HG03520 (cell line): ENCODE measurements around the gene UPK3BL1.
"Not testable (repeated sequence)": the region's sequence is repeated elsewhere in the genome, so short reads cannot be mapped to it uniquely, and the experiment has no call there.

Experiments
- ATAC-seq: cut with Tn5 transposase; IDR thresholded peaks from one replicate; pipeline ENCODE4 v1.9.1; 2021; ENCODE audit warnings: mild to moderate bottlenecking, moderate library complexity; ENCODE audit not compliant: unreplicated experiment

Gene UPK3BL1, protein sequence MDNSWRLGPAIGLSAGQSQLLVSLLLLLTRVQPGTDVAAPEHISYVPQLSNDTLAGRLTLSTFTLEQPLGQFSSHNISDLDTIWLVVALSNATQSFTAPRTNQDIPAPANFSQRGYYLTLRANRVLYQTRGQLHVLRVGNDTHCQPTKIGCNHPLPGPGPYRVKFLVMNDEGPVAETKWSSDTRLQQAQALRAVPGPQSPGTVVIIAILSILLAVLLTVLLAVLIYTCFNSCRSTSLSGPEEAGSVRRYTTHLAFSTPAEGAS

DNA sequence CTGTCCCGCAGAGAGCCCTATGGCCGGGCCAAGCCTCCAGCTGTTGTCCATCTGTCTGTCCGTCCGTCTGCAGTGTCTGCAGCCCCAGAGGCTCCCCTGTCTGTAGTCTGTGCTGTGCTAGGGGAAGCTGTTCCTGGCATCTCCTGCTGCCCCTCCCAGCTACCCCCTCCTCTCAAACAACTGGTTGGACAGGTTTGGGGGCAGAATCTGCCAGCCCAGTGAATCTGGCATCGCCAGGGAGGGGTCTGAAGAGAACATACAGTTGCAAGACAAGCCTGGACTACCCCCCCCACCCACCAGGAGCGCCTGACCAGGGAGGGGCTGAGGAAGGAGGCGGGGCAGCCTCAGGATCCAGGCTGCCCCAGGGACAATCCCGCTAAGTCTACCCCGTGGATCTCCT, at the start of gene UPK3BL1:
Gene UPK3BL1, minus strand, starts transcription at position 101 of the 400 bp plus-strand sequence. Its CDS starts 50 bp downstream, at position 51.
- not testable (repeated sequence) for ATAC-seq

DNA sequence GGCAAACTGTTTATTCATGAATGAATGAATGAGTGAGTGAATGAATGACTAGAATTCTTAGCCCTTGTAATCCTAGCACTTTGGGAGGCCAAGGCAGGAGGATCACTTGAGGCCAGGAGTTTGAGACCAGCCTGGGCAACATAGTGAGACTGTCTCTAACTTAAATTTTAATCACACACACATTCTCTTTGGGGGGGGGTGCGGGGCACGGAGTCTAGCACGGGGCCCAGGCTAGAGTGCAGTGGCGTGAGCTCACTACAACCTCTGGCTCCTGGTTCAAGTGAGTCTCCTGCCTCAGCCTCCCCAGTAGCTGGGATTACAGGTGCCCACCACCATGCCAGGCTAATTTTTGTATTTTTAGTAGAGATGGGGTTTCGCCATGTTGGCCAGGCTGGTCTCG, 48.0 kb upstream of the UPK3BL1 start:
- ATAC-seq = not testable (repeated sequence)

DNA sequence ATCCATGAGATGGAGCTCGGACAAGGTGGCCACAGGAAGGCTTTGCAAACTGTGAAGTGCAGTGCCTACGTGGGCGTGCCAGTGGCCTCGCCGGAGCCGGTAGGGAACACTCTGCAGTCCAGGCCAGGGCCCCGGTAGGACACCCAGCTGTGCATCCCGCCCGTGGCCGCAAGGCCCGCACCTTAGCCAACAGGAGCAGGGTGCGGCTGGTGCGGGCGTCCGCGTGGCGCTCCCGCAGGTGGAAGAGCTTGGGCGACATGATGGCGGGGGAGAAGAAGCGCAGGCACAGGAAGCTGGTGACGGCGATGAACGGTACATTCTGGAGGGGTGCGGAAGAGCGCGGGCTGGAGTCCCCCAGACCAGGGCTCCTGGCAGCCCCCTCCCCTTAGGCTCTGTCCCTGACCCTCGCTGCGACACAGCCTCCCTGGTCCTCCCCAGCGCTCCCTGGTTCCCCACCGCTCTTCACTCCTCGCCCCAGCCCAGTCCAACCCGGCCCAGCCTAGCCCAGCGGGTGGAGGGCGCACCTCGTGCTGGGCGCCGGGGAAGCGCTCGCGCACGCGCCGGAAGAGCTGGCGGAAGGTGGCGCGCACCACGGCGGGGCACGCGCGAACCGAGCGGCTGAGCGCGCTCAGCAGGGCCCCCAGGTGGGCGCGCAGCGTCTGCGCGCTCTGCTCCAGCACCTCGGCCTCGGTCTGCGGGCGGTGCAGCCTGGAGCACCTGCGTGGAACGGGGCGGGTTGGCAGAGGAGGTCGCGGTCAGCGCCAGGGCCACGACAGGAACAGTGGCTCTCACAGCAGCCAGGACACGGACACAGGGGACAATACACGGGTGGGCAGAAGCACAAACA, 47.1 kb upstream of the UPK3BL1 start:
- peak; percentile 84 for ATAC-seq

DNA sequence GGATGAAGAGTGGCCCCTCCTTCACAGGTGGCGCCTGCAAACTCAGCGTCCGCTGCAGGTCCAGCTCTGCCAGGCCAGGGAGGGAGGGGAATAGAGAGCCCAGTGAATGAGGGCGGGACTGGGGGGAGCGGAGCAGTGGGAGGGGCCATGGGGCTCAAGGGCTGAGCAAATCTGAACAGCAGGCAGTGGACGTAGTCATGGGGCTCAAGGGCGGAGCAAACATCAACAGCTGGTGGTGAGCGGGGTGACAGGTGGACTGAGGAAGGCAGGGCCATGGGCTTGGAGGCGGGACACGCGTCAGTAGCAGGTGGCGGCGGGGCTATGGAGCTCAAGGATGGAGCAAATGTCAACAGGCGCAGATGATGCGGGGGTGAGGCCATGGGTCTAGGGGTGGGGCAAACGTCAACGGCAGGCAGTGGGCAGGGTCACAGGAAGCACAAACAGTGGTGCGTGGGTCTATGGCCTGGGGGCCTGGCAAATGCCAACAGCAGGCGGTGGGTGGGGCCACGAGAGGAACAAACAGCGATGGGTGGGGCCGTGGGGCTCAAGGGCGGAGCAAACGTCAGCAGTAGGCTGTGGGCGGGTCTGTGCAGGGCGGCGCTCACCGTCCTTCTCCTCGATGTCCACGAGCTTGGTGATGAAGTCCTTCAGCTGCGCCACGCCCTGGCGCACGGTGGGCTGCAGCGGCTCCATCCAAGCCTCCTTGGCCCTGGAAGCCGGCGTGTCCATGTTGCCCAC, 45.9 kb upstream of the UPK3BL1 start:
- ATAC-seq = peak; percentile 66

DNA sequence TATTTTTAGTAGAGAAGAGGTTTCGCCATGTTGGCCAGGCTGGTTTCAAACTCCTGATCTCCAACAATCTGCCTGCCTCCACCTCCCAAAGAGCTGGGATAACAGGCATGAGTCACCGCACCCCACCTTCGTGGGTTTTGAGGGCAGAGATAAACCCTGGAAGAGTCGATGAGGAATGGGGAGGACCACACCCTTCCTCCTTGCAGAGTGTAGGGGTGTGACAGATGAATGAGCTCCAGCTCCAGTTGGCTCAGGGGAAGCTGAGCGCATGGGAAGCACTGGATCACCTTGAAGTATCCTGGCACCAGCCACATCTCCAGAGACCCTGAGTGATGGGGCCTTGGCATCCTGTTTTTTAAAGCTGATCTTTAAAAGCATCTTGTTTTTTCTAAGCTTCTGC, 40.0 kb upstream of the UPK3BL1 start:
- not testable (repeated sequence) for ATAC-seq

DNA sequence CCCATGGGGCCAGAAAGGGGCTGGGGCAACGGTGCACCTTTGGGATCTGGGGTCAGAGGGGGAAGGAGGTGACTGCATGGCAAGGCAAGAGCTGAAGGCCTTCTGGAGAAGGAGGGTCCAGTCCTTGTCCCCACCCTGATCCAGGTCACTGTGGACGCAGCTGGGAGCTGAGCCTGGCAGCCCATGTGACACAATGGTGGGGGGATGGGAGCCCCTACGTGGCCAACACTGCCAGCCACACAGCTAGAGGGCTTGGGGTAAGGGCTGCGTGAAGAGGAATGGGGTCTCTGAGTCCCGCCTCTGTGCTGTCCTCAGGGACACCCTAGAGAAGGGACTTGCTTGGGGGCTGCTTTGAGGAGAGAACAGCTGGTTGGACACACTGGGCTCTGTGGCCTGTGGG, 38.2 kb upstream of the UPK3BL1 start:
- not testable (repeated sequence) for ATAC-seq

DNA sequence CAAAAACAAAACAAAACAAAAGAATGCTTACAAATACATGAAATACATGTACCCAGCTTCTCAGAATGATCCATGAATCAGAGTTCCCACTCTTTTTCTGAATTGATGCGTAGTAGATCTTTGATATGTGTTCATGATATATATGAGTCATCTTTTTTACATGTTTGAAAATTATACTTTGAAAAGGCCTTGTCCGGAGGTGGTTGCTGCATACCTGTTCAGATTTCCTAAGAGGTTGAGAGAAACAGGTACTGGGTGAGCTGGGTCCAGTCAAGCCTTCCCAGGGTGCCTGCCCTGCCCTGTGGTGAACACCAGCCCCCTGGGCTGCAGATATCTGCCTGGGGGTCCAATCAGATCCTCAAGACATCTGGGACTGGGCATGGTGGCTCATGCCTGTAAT, 33.0 kb upstream of the UPK3BL1 start:
- ATAC-seq = not testable (repeated sequence)

DNA sequence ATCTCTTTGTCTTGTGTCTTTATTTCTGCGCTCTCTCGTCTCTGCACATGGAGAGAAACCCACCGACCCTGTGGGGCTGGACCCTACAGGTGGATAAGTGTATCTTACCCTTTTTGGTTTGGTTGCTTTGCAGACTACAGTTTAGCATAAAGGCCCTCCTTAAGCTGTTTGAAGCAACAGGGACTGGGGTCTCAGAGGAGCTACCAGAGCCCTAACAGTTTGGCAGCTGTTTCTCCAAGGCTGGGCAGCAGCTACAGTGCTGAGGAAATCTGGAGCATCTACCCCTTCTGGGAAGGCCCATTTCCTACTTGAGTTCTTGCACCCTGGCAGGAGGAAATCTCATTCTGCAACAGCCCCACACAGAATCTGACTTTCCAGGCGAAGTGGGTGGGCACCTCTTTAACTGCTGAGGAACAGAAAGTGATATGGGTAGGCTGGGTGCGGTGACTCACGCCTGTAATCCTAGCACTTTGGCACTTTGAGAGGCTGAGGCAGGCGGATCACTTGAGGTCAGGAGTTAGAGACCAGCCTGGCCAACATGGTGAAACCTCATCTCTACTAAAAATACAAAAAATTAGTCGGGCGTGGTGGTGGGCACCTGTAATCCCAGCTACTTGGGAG, 31.0 kb upstream of the UPK3BL1 start:
- ATAC-seq = not testable (repeated sequence)

DNA sequence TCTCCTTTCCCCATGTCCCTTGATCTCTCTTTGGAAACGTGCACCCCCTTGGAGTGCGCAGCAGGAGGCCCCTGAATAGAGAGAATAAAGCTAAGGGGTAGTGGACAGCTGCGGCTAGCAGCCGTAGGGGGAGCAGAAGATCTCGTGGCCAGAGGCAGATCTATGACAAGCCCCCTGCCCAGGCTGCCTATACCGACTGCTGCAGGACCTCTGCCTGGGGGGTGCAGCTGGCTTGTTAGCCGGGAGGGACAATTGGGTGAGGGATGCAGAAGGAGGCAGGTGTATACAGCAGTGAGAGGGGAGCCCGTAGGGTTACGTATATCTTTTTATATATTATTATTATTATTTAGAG, 29.3 kb upstream of the UPK3BL1 start:
- peak; percentile 34 for ATAC-seq

DNA sequence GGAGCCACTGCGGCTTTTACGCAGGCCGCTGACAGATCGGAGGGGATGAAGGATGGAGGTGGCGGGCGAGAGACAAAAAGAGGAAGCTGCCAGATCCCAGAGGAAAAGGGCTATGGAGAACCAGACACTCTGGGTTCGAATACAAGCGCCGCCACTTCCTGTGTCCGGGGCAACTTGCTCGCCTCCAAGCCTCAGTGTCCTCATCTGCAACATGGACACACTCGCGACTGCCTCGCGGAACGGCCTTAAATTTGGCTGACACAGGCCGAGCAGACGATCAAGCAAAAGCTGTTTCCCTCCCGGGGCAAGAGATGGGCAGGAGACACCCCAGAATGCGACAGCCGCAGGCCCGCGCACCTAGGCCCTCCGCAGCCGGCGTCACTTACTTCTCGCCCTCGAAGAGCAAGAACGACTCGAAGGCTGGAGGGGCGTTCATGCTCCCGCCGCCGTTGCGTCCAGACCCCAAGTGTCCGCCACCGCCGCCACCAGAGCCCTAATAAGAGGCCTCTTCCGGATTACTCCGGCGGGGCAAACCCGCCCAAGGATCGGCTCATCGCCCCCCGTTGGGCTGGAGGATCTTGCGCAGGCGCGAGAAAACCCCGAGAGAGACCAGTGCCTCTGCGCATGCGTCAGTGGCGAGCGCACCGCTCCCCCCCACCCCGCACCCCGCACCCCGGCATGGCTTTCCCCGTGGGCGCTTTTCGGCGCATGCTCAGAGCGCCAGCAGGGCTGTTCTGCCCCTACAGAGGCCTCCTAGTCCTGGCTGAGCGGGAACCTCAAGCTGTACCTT, 28.8 kb upstream of the UPK3BL1 start, which contains the start of gene POLR2J2:
Gene POLR2J2, minus strand, starts transcription at position 498 of the 790 bp plus-strand sequence. Its CDS starts 62 bp downstream, at position 436.
- ATAC-seq = peak; percentile 61

DNA sequence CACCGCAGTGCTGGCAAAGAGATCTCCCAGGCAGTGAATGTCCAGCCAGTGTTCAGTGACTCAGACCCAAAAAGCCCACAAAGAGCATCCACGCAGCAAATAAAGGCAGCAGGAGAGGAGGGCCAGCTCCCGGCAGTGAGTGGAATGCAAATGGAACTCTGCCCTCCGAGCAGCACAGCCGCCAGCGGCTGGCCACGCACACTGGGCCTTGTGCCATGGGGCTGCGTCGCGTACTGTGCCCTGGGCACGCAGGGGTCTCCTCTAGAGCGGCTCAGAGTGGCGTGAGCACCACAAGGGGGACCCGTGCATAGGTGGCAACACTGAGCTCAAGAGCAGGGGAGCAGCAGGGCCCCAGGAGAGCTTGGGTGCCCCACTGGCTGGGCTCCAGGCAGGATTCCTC, 24.9 kb upstream of the UPK3BL1 start:
- ATAC-seq = not testable (repeated sequence)

DNA sequence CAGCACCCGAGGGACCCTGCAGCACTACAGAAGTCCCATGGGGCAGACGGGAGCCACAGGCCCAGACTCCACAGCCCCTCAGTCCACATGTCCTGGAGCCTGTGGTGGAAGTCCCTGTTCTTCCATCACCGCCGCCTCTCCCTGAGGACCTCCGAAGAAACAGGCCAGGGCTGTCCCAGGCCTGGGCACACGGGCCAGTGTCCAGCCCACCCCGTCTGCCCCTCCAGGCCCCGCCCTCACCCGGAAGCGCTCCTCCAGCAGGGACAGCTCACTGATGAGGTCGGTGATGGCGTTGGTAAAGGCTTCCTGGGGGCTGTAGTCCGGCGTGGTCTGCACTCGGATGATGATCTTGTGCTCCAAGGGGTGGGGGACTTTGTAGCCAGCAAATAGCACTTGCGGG, 24.3 kb upstream of the UPK3BL1 start:
- ATAC-seq = not testable (repeated sequence)

DNA sequence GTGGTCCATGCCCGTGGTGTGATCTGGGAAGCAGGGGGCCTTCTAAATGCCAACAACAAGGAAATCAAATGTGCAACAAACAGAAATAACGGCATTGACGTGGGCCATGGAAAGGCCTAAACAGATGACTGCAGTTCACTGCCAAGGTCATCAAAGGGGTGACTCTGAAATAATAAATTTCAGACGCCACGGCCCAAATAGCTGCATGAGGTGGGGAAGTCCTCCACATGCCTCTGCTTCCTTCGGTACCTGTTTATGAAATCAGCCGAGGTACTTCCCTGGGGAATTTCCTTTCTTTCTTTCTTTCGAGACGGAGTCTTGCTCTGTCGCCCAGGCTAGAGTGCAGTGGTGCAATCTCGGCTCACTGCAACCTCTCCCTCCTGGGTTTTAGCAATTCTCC, 22.2 kb upstream of the UPK3BL1 start:
- ATAC-seq = not testable (repeated sequence)

DNA sequence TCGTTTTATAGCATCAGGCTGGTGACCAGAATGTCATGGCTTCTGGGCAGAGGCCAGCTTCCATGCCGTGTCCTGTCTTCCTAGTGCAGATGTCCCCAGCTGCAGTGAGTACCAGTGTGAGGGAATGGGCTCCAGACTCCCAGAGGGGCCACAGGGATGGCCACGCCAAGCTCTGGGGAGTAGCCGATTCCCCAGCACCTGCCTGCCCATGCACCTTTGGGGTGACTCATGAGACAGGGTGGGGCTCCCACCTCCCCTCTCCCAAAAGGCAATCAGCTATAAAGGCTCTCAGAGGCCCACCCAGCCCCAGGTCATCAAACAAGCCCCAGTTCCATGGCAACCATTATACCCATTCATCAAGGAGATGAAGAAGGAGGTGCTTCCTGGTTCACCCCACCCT, 7.3 kb upstream of the UPK3BL1 start, which contains the start of gene SPDYE2B:
Gene SPDYE2B, plus strand, starts transcription at position 396 of the 400 bp plus-strand sequence. CDS start 2,030 bp downstream, outside the sequence.
- ATAC-seq = not testable (repeated sequence)

DNA sequence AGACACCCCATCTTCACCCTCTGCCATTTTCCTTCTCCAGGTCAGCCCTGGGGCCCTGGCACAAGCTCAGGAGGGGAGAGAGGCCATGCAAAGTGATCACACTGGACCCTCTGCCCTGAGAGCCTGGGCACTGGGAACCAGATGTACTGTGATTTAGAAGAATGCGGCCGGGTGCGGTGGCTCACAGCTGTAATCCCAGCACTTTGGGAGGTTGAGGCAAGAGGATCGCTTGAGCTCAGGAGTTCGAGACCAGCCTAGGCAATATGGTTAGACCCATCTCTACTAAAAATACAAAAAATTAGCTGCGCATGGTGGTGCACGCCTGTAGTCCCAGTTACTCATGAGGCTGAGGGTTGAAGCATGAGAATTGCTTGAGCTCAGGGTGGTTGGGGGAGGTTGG, 5.2 kb upstream of the UPK3BL1 start:
- not testable (repeated sequence) for ATAC-seq

DNA sequence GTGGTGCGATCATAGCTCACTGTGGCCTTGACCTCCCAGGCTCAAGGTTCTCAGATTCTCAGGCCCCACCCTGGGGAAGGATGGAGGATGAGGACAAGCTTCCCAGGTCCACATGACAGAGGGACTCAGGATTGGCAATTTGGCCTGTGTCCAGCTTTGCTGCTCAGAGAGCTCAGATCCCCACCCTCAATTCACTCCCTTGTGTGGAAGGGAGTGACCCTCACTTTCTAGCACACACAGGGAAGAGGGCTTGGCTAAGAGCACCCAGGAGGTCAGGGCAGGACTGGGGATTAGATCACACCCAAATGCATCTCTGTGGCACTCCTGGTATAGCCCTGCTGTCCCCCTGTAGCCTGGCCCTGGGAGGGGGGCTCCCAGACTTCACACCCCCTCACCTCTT, 813 bp upstream of the UPK3BL1 start:
- not testable (repeated sequence) for ATAC-seq

DNA sequence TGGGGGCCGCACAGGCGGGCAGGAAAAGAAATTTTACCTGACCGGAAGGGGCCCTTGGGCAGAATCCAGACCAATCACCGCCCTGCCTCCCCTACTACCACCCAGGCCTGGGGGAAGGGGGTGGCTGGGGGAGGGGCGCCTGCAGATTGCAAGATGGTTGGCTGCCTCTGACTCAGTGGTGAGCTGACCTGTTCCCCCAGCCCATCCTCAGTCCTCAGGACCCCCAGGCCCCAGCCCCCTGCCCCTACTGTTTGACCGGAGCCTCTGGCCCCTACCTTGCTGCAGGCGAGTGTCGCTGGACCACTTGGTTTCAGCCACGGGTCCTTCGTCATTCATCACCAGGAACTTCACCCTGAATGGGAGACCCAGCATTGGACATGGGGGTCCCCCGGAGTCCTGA, 3.7 kb downstream of the UPK3BL1 start:
- ATAC-seq = peak; percentile 3

DNA sequence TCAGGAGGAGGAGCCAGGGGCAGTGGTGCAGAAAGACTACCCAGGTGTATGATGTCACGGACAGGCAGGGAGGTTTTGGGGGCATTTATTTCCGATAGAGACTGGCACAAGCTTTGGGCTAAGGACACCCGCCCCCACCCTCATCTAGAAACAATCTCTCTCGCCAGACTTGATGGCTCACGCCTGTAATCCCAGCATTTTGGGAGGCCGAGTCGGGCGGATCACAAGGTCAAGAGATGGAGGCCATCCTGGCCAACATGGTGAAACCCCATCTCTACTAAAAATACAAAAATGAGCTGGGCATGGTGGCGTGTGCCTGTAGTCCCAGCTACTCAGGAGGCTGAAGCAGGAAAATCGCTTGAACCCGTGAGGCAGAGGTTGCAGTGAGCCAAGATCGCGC, 5.6 kb downstream of the UPK3BL1 start:
- not testable (repeated sequence) for ATAC-seq

DNA sequence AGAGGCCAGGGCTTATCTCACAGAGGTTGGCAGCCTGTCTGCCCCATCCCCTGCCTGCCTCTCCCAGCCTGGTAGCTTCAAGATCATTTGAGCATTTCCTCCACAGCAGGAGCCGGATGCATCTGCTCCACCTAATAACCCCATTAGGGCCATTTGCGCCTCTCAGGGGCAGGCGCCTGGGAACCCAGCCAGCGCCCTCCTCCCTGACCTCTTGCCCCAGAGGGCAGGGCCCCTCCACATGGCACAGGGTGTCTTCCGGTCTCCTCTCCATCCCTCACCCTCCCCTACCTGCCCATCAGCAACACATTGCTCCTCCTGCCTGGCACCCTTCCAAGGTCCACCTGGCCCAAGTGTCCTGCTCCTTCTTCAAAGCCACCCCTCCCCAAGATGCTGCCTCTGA, 7.2 kb downstream of the UPK3BL1 start:
- not testable (repeated sequence) for ATAC-seq

DNA sequence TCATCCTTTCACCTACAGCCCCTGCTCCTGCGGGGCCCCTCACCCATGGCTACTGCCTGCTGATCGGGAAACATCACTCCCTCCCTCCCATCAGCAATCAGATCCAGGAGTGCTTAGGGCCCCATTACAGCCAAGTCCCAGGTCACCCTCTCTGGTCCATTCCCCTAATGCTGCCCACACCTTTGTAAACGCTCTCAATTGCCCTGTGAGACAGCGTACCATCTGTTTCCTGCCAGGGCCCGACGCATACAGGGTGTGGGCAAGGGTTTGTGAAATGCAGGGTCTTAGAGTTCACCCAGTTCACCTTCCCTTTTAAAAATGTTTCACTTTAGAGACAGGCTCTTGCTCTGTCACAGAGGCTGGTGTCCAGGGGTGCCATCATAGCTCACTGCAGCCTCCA, 8.3 kb downstream of the UPK3BL1 start:
- ATAC-seq = not testable (repeated sequence)
